Fibroblast of villous mesenchyme (primary cell): Measurements from ENCODE around the gene CEP295NL. TPM values are rescaled to one million over a fixed set of nuclear protein-coding genes. Genes with fewer than 3 reads are reported as not detected.

Source experiments
- DNase-seq: peaks from one replicate; pipeline ENCODE4 v3.0.0-alpha.2; 2010; ENCODE audit warnings: low read depth
- H3K4me3 ChIP-seq: 2 replicates; pipeline ENCODE4 v1.5.1; 2011; ENCODE audit warnings: low read depth, mild to moderate bottlenecking, low read length
- CTCF ChIP-seq: IDR thresholded peaks from 2 replicates; pipeline ENCODE4 v1.5.1; 2012; ENCODE audit warnings: low read depth, mild to moderate bottlenecking, low read length; ENCODE audit not compliant: insufficient read depth
- total RNA-seq: library from RNA; depleted of rRNA; stranded (reverse); fragments of >200 nt; gene quantifications from 2 replicates; pipeline ENCODE4 v1.2.3, GENCODE V29; 2012

The CEP295NL gene
- total RNA-seq, 1 donor, result 5.6 TPM

- DNase-seq, result no peak
- no peak for TF ChIP-seq CTCF
- H3K4me3 ChIP-seq, result no peak overlapping the region
These were observed 48.5 kb downstream of the CEP295NL start for GRCh38 chr17:78854508-78854907.

GRCh38 chr17:78853926-78854394 lies 49.0 kb downstream of the CEP295NL start:
- H3K4me3 ChIP-seq, result no peak overlapping the region
- DNase-seq, result peak; percentile 45
- TF ChIP-seq CTCF, result no peak

- peak; percentile 75 for DNase-seq
- H3K4me3 ChIP-seq, result no peak overlapping the region
- TF ChIP-seq CTCF, result peak; percentile 29
These were observed 50.3 kb downstream of the CEP295NL start for GRCh38 chr17:78852709-78853121.

- DNase-seq, result no peak
- H3K4me3 ChIP-seq, result no peak overlapping the region
- no peak for TF ChIP-seq CTCF
These were observed 54.0 kb downstream of the CEP295NL start for GRCh38 chr17:78849026-78849425.

GRCh38 chr17:78847052-78847451 lies 55.9 kb downstream of the CEP295NL start:
- DNase-seq, result no peak
- TF ChIP-seq CTCF, result no peak
- no peak overlapping the region for H3K4me3 ChIP-seq

GRCh38 chr17:78844301-78845005 lies 58.5 kb downstream of the CEP295NL start:
- H3K4me3 ChIP-seq, result no peak overlapping the region
- no peak for DNase-seq

More at GRCh38 chr17:78844301-78845005, 58.5 kb downstream of the CEP295NL start:
- TF ChIP-seq CTCF, result no peak
